CD14-positive monocyte (primary cell): ENCODE measurements around the gene MIXL1. TPM values are rescaled to one million over a fixed set of nuclear protein-coding genes. Genes with fewer than 3 reads are reported as not detected.

ENCODE experiments used
- DNase-seq, 3 donors: peaks; one replicate each; pipeline ENCODE4 v3.0.0-alpha.2; 2011 to 2022
- H2AFZ ChIP-seq: 2 replicates; pipeline ENCODE4 v1.6.0; 2012; ENCODE audit warnings: mild to moderate bottlenecking, low read depth, low read length, inconsistent platforms; ENCODE audit not compliant: insufficient read depth, poor library complexity, severe bottlenecking
- H3K27ac ChIP-seq, 2 donors: 1 replicate in 1 of 2; 2 replicates in 1 of 2; pipeline ENCODE4 v1.5.1; 2012 to 2013; ENCODE audit warnings: low read length in 2 of 2, control low read depth in 1 of 2, inconsistent platforms in 1 of 2, low read depth in 1 of 2, mild to moderate bottlenecking in 1 of 2
- H3K27me3 ChIP-seq, 2 donors: one replicate each; pipeline versions ENCODE4 v1.6.0 to v1.6.1; 2011 to 2013; ENCODE audit warnings: low read length in 2 of 2; ENCODE audit not compliant: control insufficient read depth in 2 of 2, insufficient read depth in 2 of 2
- H3K36me3 ChIP-seq, 2 donors: replicated peaks in 1 of 2; 1 replicate in 1 of 2; 2 replicates in 1 of 2; pipeline versions ENCODE4 v1.5.1 to v1.6.1; 2012 to 2013; ENCODE audit warnings: low read length in 2 of 2, control low read depth in 1 of 2, inconsistent platforms in 1 of 2, mild to moderate bottlenecking in 1 of 2; ENCODE audit not compliant: insufficient read depth in 2 of 2, control insufficient read depth in 1 of 2
- H3K4me1 ChIP-seq, 2 donors: 1 replicate in 1 of 2; 2 replicates in 1 of 2; pipeline versions ENCODE4 v1.5.1 to v1.6.1; 2012 to 2013; ENCODE audit warnings: low read length in 2 of 2, control low read depth in 1 of 2, inconsistent platforms in 1 of 2, mild to moderate bottlenecking in 1 of 2, moderate library complexity in 1 of 2; ENCODE audit not compliant: insufficient read depth in 2 of 2, control insufficient read depth in 1 of 2
- H3K4me2 ChIP-seq: replicated peaks from 2 replicates; pipeline ENCODE3; 2012; ENCODE audit warnings: low read length, moderate library complexity, mild to moderate bottlenecking; ENCODE audit not compliant: poor library complexity, severe bottlenecking; ENCODE audit errors: extremely low read depth
- H3K4me3 ChIP-seq, 3 experiments: fragments of 200-600 bp in 1 of 3; sonication (generic) in 1 of 3; replicated peaks in 1 of 3; 1 replicate in 2 of 3; 2 replicates in 1 of 3; pipeline ENCODE4 v1.5.1; 2011 to 2013; ENCODE audit warnings: low read length in 3 of 3, mild to moderate bottlenecking in 3 of 3, control low read depth in 2 of 3, low read depth in 2 of 3, inconsistent platforms in 1 of 3, moderate library complexity in 1 of 3
- H3K79me2 ChIP-seq: 2 replicates; pipeline ENCODE4 v1.6.0; 2012; ENCODE audit warnings: mild to moderate bottlenecking, control low read depth, inconsistent platforms, low read length, moderate library complexity; ENCODE audit not compliant: insufficient read depth
- H3K9ac ChIP-seq: 2 replicates; pipeline ENCODE4 v1.6.0; 2017; ENCODE audit warnings: low read length, mild to moderate bottlenecking; ENCODE audit not compliant: insufficient read depth, poor library complexity, severe bottlenecking
- H3K9me3 ChIP-seq, 2 donors: replicated peaks in 1 of 2; 1 replicate in 1 of 2; 2 replicates in 1 of 2; pipeline versions ENCODE4 v1.5.1 to v1.6.1; 2012 to 2013; ENCODE audit warnings: low read length in 2 of 2, control low read depth in 1 of 2; ENCODE audit not compliant: control insufficient read depth in 1 of 2, insufficient read depth in 1 of 2
- H4K20me1 ChIP-seq: 2 replicates; pipeline ENCODE4 v1.6.0; 2012; ENCODE audit warnings: mild to moderate bottlenecking, low read length, control low read depth, moderate library complexity; ENCODE audit not compliant: insufficient read depth
- H3K27ac Mint-ChIP-seq, 7 donors: one replicate each; pipeline ENCODE4 v1.8.0; 2020; ENCODE audit warnings: mild to moderate bottlenecking in 7 of 7, mixed read lengths in 7 of 7, moderate library complexity in 6 of 7, inconsistent platforms in 2 of 7
- H3K27me3 Mint-ChIP-seq, 3 donors: one replicate each; pipeline ENCODE4 v1.8.0; 2021 to 2022; ENCODE audit warnings: low read depth in 3 of 3, mild to moderate bottlenecking in 3 of 3, mixed read lengths in 3 of 3, moderate library complexity in 3 of 3, inconsistent platforms in 1 of 3
- H3K36me3 Mint-ChIP-seq, 2 donors: one replicate each; pipeline ENCODE4 v1.8.0; 2020; ENCODE audit warnings: mixed read lengths in 2 of 2, inconsistent platforms in 1 of 2, mild to moderate bottlenecking in 1 of 2
- H3K4me1 Mint-ChIP-seq: one replicate; pipeline ENCODE4 v1.8.0; 2020; ENCODE audit warnings: mild to moderate bottlenecking, mixed read lengths
- H3K4me3 Mint-ChIP-seq, 2 donors: one replicate each; pipeline ENCODE4 v1.8.0; 2020; ENCODE audit warnings: mild to moderate bottlenecking in 2 of 2, mixed read lengths in 2 of 2, moderate library complexity in 1 of 2
- H3K9me3 Mint-ChIP-seq, 7 donors: one replicate each; pipeline ENCODE4 v1.8.0; 2020 to 2022; ENCODE audit warnings: mixed read lengths in 7 of 7, mild to moderate bottlenecking in 6 of 7, moderate library complexity in 6 of 7, inconsistent platforms in 2 of 7
- WGBS: methylation state at CpG from one replicate; pipeline ENCODE4 v1.1.5; 2013; ENCODE audit warnings: missing lambda C conversion rate; ENCODE audit not compliant: insufficient coverage; 5-methylcytosine and 5-hydroxymethylcytosine counted together
- intact Hi-C, 2 donors: fragments of 100-400 bp; cut with micrococcal nuclease; formaldehyde crosslinking; loops; one replicate each; pipeline versions ENCODE4 v1.15.0 to v1.15.1; 2023
- polyA plus RNA-seq, 3 donors: library from polyadenylated mRNA; depleted of rRNA in 1 of 3; unstranded in 2 of 3; stranded (reverse) in 1 of 3; fragments of 300-500 nt in 2 of 3; fragments of >200 nt in 1 of 3; fragmentation: Illumina TruSeq in 2 of 3; gene quantifications; 1 replicate in 2 of 3; 2 replicates in 1 of 3; pipeline ENCODE4 v1.2.3, GENCODE V29; 2012 to 2021
- TF ChIP-seq, protein P1 (sequence below): fragments of 200-600 bp; IDR thresholded peaks from one replicate; pipeline ENCODE4 v1.8.0; 2022; ENCODE audit warnings: antibody characterized with exemption, mild to moderate bottlenecking

MIXL1 gene
- polyA plus RNA-seq, 3 donors: not detected

DNA sequence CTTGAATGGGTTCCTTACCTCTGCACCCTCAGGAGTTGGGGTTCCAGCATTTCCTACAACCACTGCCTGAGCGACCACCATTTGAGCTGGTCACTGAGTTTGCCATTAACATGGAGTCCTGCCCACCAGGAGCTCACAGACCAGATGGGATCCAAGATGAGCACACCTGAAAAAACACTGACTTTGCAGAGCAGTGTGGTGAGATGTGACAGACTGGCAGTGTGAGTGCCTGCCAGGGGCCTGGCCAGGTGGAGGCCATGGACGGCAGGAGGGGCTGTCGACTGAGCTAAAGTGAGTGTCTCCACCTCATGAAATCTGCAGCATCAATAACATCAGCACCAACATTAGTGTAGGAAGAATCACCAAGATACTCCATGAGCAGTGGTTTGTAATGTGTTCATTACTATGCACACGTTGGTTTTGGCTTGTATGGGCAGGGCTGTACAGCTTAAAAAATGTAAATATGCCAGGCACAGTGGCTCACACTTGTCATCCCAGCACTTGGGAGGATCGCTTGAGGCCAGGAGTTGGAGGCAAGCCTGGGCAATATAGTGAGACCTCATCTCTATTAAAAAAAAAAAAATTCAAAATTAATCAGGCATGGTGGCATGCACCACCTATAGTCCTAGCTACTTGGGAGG is 12.2 kb upstream of the MIXL1 start:
- H3K27me3 Mint-ChIP-seq: peaks cover 2 to 5% (median 3%) of the 10 kb centered on the region in 3 donors
- Histone ChIP-seq H3K4me1 (no peaks in the 10 kb centered on the region), H4K20me1 (no peaks in the 10 kb centered on the region), H3K4me2 (no peak overlapping the region), H3K4me3 (no peak overlapping the region), H3K27me3 (no peaks in the 10 kb centered on the region), H3K27ac (no peak overlapping the region), H3K9ac (no peak overlapping the region), H3K9me3 (no peaks in the 10 kb centered on the region), H3K36me3 (no peaks in the 10 kb centered on the region), H2AFZ (no peak overlapping the region), H3K79me2 (no peaks in the 10 kb centered on the region)
- H3K27ac Mint-ChIP-seq: peak overlapping the region in 1 of 7 donors; percentile 64
- DNase-seq: no peak
- TF ChIP-seq, protein P1, sequence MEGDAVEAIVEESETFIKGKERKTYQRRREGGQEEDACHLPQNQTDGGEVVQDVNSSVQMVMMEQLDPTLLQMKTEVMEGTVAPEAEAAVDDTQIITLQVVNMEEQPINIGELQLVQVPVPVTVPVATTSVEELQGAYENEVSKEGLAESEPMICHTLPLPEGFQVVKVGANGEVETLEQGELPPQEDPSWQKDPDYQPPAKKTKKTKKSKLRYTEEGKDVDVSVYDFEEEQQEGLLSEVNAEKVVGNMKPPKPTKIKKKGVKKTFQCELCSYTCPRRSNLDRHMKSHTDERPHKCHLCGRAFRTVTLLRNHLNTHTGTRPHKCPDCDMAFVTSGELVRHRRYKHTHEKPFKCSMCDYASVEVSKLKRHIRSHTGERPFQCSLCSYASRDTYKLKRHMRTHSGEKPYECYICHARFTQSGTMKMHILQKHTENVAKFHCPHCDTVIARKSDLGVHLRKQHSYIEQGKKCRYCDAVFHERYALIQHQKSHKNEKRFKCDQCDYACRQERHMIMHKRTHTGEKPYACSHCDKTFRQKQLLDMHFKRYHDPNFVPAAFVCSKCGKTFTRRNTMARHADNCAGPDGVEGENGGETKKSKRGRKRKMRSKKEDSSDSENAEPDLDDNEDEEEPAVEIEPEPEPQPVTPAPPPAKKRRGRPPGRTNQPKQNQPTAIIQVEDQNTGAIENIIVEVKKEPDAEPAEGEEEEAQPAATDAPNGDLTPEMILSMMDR: no peak
- H3K9me3 Mint-ChIP-seq: peaks cover 0 to 3% (median 0%) of the 10 kb centered on the region in 7 donors
- WGBS: no CpG with 5 or more reads among the region's 5 CpGs
- intact Hi-C loops: no loop called here
- no peaks in the 10 kb centered on the region for H3K36me3 Mint-ChIP-seq
- H3K4me3 Mint-ChIP-seq: no peak overlapping the region
- H3K4me1 Mint-ChIP-seq: no peaks in the 10 kb centered on the region

DNA sequence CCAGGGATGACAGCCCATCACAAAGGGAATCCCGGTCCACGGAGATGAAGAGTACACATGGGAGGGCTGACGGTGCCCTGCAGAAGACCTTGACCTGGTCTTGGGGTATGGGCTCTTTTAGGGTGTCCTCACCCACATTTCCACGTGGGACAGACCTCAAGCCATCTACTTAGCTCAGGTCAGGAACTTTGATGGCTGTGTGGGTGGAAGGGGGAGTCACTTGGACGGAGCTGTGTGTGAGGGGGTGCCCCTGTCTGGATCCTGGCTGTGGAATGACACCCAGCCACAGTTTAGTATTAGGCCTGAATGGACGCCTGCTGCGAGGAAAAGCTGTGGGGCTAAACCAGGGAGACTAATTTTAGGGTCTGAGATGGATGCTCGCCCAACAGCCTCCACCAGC is 10.9 kb upstream of the MIXL1 start:
- Histone ChIP-seq H3K4me1 (no peaks in the 10 kb centered on the region), H2AFZ (no peak overlapping the region), H3K27ac (no peak overlapping the region), H3K9ac (no peak overlapping the region), H3K4me3 (no peak overlapping the region), H3K79me2 (no peaks in the 10 kb centered on the region), H4K20me1 (no peaks in the 10 kb centered on the region), H3K36me3 (no peaks in the 10 kb centered on the region), H3K9me3 (no peaks in the 10 kb centered on the region), H3K4me2 (no peak overlapping the region), H3K27me3 (no peaks in the 10 kb centered on the region)
- no peak for DNase-seq
- Mint-ChIP-seq H3K36me3 (no peaks in the 10 kb centered on the region), H3K4me3 (no peak overlapping the region), H3K27me3 (peaks cover 1 to 3% (median 2%) of the 10 kb centered on the region in 3 donors), H3K27ac (no peak overlapping the region), H3K9me3 (peaks cover 0 to 3% (median 0%) of the 10 kb centered on the region in 7 donors), H3K4me1 (no peaks in the 10 kb centered on the region)
- TF ChIP-seq, protein P1: no peak
- intact Hi-C loops: no loop called here
- WGBS: 97% methylated on average over 5 of the region's 8 CpGs
